IMR-90 (cell line): Measurements from ENCODE around the gene GNG7. TPM values are rescaled to one million over a fixed set of nuclear protein-coding genes. Genes with fewer than 3 reads are reported as not detected.

Source experiments
- ATAC-seq: fragments of 200-7000 bp; cut with Tn5 transposase; 2 replicates; pipeline ENCODE4 v1.9.1; 2020; ENCODE audit warnings: low read depth, mild to moderate bottlenecking, moderate library complexity
- Bru-seq: library from RNA; stranded (reverse); fragments of 400-500 nt; gene quantifications from one replicate; lab custom pipeline; 2021; lab: Mats Ljungman, UMichigan
- BruChase-seq, 2 experiments: library from RNA; stranded (reverse); fragments of 400-500 nt; gene quantifications; one replicate each; lab custom pipeline; 2021; lab: Mats Ljungman, UMichigan
- BruUV-seq: library from RNA; stranded (reverse); fragments of 400-500 nt; replicated peaks from 2 replicates; lab custom pipeline; 2021; lab: Mats Ljungman, UMichigan
- CTCF ChIA-PET: fragments of 300-600 bp; formaldehyde crosslinking; extraction: SDS; loops from one replicate; lab custom pipeline; 2021; ENCODE audit warnings: antibody characterized with exemption; lab: Yijun Ruan, JAX
- POLR2A ChIA-PET: fragments of 300-600 bp; sonication (Branson Sonifier 250); formaldehyde crosslinking; loops from one replicate; lab custom pipeline; 2022; ENCODE audit warnings: antibody characterized with exemption; ENCODE audit not compliant: unreplicated experiment; lab: Charles Lee
- DNase-seq: peaks from one replicate; pipeline ENCODE4 v3.0.0; 2013
- H2AFZ ChIP-seq: replicated peaks from 2 replicates; pipeline ENCODE3; 2013; ENCODE audit warnings: low read length, mild to moderate bottlenecking; ENCODE audit not compliant: poor library complexity
- H2AK5ac ChIP-seq: 2 replicates; pipeline ENCODE4 v1.6.1; 2013; ENCODE audit warnings: low read depth, low read length, inconsistent platforms
- H2AK9ac ChIP-seq: replicated peaks from 2 replicates; pipeline ENCODE3; 2013; ENCODE audit warnings: mild to moderate bottlenecking, low read depth, low read length, moderate library complexity; ENCODE audit not compliant: poor library complexity
- H2BK120ac ChIP-seq: 2 replicates; pipeline ENCODE4 v1.6.1; 2013; ENCODE audit warnings: low read depth, low read length, inconsistent platforms
- H2BK15ac ChIP-seq: 3 replicates; pipeline ENCODE4 v1.6.1; 2013; ENCODE audit warnings: low read depth, low read length, inconsistent platforms
- H2BK20ac ChIP-seq: 2 replicates; pipeline ENCODE4 v1.6.1; 2013; ENCODE audit warnings: low read depth, mild to moderate bottlenecking, inconsistent platforms, low read length, moderate library complexity
- H2BK5ac ChIP-seq: 2 replicates; pipeline ENCODE4 v1.6.1; 2013; ENCODE audit warnings: mild to moderate bottlenecking, low read depth, low read length, inconsistent platforms; ENCODE audit not compliant: poor library complexity, severe bottlenecking
- H3K14ac ChIP-seq: replicated peaks from 2 replicates; pipeline ENCODE4 v1.6.1; 2013; ENCODE audit warnings: low read depth, low read length, inconsistent platforms
- H3K18ac ChIP-seq: 2 replicates; pipeline ENCODE4 v1.6.1; 2013; ENCODE audit warnings: low read depth, low read length, control low read depth
- H3K23ac ChIP-seq: 2 replicates; pipeline ENCODE4 v1.6.1; 2013; ENCODE audit warnings: low read depth, low read length, inconsistent platforms
- H3K27ac ChIP-seq: 2 replicates; pipeline ENCODE4 v1.5.1; 2013; ENCODE audit warnings: mild to moderate bottlenecking, control low read depth, low read length; ENCODE audit not compliant: insufficient read depth
- H3K27me3 ChIP-seq: 2 replicates; pipeline ENCODE4 v1.6.1; 2013; ENCODE audit warnings: low read length; ENCODE audit not compliant: control insufficient read depth, insufficient read depth
- H3K36me3 ChIP-seq: 2 replicates; pipeline ENCODE4 v1.6.1; 2013; ENCODE audit warnings: low read length, mixed read lengths; ENCODE audit not compliant: control insufficient read depth, insufficient read depth
- H3K4ac ChIP-seq: 2 replicates; pipeline ENCODE4 v1.6.1; 2013; ENCODE audit warnings: low read depth, low read length, inconsistent platforms
- H3K4me1 ChIP-seq: 2 replicates; pipeline ENCODE4 v1.6.1; 2013; ENCODE audit warnings: low read length, mixed read lengths; ENCODE audit not compliant: control insufficient read depth, insufficient read depth
- H3K4me2 ChIP-seq: 2 replicates; pipeline ENCODE4 v1.6.1; 2013; ENCODE audit warnings: low read depth, mild to moderate bottlenecking, control low read depth, low read length, moderate library complexity
- H3K4me3 ChIP-seq: 2 replicates; pipeline ENCODE4 v1.5.1; 2013; ENCODE audit warnings: low read depth, mild to moderate bottlenecking, control low read depth, low read length, moderate library complexity; ENCODE audit not compliant: insufficient read depth
- H3K56ac ChIP-seq: 2 replicates; pipeline ENCODE4 v1.6.1; 2013; ENCODE audit warnings: low read length, inconsistent platforms; ENCODE audit not compliant: insufficient read depth; ENCODE audit errors: extremely low read depth
- H3K79me1 ChIP-seq, 2 experiments: 2 replicates each; pipeline ENCODE4 v1.6.1; 2013; ENCODE audit warnings: low read length in 2 of 2, inconsistent platforms in 1 of 2, low read depth in 1 of 2
- H3K9ac ChIP-seq: 2 replicates; pipeline ENCODE4 v1.6.1; 2013; ENCODE audit warnings: low read depth, low read length, control low read depth
- H3K9me1 ChIP-seq: 2 replicates; pipeline ENCODE4 v1.6.1; 2013; ENCODE audit warnings: low read length, inconsistent platforms; ENCODE audit not compliant: insufficient read depth
- H3K9me3 ChIP-seq: 2 replicates; pipeline ENCODE4 v1.6.1; 2013; ENCODE audit warnings: low read length; ENCODE audit not compliant: control insufficient read depth, insufficient read depth
- H4K20me1 ChIP-seq: 2 replicates; pipeline ENCODE4 v1.6.1; 2013; ENCODE audit warnings: low read length, inconsistent platforms; ENCODE audit not compliant: insufficient read depth
- H4K5ac ChIP-seq: 2 replicates; pipeline ENCODE4 v1.6.1; 2013; ENCODE audit warnings: mild to moderate bottlenecking, low read depth, low read length, control low read depth
- H4K8ac ChIP-seq, 2 experiments: 2 replicates each; pipeline ENCODE4 v1.6.1; 2013; ENCODE audit warnings: low read depth in 2 of 2, low read length in 2 of 2, control low read depth in 1 of 2, inconsistent platforms in 1 of 2
- H4K91ac ChIP-seq: 2 replicates; pipeline ENCODE4 v1.6.1; 2013; ENCODE audit warnings: low read depth, low read length, inconsistent platforms; ENCODE audit not compliant: insufficient read depth
- ELK1 ChIP-seq: fragments of 150-350 bp; IDR thresholded peaks from 2 replicates; pipeline ENCODE4 v1.6.1; 2016; ENCODE audit warnings: low read depth, mild to moderate bottlenecking, low read length, moderate library complexity, borderline replicate concordance
- MAZ ChIP-seq: IDR thresholded peaks from 2 replicates; pipeline ENCODE4 v1.6.1; 2012; ENCODE audit warnings: low read depth, mild to moderate bottlenecking, low read length, improper control_type of control experiment, moderate library complexity, borderline replicate concordance
- SMC3 ChIP-seq: fragments of 150-350 bp; IDR thresholded peaks from 2 replicates; pipeline ENCODE4 v1.6.1; 2016; ENCODE audit warnings: low read depth, mild to moderate bottlenecking, antibody characterized with exemption, low read length, moderate library complexity
- WGBS, 2 experiments: methylation state at CpG; one replicate each; pipeline versions ENCODE4 v1.1.5 to v1.1.7; 2013; ENCODE audit warnings: missing lambda C conversion rate in 2 of 2; ENCODE audit not compliant: insufficient read length in 1 of 2; ENCODE audit errors: extremely low coverage in 2 of 2; 5-methylcytosine and 5-hydroxymethylcytosine counted together
- dilution Hi-C: fragments of 300-500 bp; cut with HindIII; formaldehyde crosslinking; loops from one replicate; pipeline ENCODE4 v1.14.3; 2018; ENCODE audit warnings: low sequenced_read_pairs; ENCODE audit not compliant: unreplicated experiment
- in situ Hi-C: fragments of 300-500 bp; cut with MboI; formaldehyde crosslinking; loops from 3 replicates; pipeline ENCODE4 v1.14.3; 2019; ENCODE audit warnings: low sequenced_read_pairs, inconsistent platforms, mixed read lengths
- intact Hi-C: fragments of 100-400 bp; cut with micrococcal nuclease; formaldehyde crosslinking; loops from 2 replicates; pipeline ENCODE4 v1.10.0; 2022
- long read RNA-seq: library from polyadenylated mRNA; unstranded; transcript quantifications from one replicate; pipeline ENCODE4 v2.0.0, GENCODE V29; 2021; ENCODE audit not compliant: unreplicated experiment
- polyA plus RNA-seq, 3 experiments: library from polyadenylated mRNA; depleted of rRNA; stranded (reverse); fragments of >200 nt; gene quantifications; 2 replicates each; pipeline ENCODE4 v1.2.3, GENCODE V29; 2012; ENCODE audit warnings: low replicate concordance in 1 of 3
- total RNA-seq: library from RNA; depleted of rRNA; stranded (reverse); fragments of >200 nt; gene quantifications from 2 replicates; pipeline ENCODE4 v1.2.3, GENCODE V29; 2012; rRNA removed

The GNG7 gene
- under 0.01 TPM in 2 replicates for total RNA-seq
- polyA plus RNA-seq (2012; rRNA removed): 0.19 and 0.21 TPM in 2 replicates
- 0.29 and 0.43 TPM in 2 replicates for polyA plus RNA-seq (2012; cell fraction: cytosol; rRNA removed)
- 0.37 and 0.46 TPM in 2 replicates for polyA plus RNA-seq (2012; cell fraction: nucleus; rRNA removed; ENCODE audit: low replicate concordance)
- Bru-seq, nascent RNA: percentile 17 among the genes with signal in this experiment
- BruChase-seq, experiment 1, labeled RNA remaining after a 6-hour chase: percentile 23 among the genes with signal in this experiment
- percentile 18 among the genes with signal in this experiment for BruChase-seq, experiment 2, labeled RNA remaining after a 2-hour chase
- long read RNA-seq: 0 reads

DNA sequence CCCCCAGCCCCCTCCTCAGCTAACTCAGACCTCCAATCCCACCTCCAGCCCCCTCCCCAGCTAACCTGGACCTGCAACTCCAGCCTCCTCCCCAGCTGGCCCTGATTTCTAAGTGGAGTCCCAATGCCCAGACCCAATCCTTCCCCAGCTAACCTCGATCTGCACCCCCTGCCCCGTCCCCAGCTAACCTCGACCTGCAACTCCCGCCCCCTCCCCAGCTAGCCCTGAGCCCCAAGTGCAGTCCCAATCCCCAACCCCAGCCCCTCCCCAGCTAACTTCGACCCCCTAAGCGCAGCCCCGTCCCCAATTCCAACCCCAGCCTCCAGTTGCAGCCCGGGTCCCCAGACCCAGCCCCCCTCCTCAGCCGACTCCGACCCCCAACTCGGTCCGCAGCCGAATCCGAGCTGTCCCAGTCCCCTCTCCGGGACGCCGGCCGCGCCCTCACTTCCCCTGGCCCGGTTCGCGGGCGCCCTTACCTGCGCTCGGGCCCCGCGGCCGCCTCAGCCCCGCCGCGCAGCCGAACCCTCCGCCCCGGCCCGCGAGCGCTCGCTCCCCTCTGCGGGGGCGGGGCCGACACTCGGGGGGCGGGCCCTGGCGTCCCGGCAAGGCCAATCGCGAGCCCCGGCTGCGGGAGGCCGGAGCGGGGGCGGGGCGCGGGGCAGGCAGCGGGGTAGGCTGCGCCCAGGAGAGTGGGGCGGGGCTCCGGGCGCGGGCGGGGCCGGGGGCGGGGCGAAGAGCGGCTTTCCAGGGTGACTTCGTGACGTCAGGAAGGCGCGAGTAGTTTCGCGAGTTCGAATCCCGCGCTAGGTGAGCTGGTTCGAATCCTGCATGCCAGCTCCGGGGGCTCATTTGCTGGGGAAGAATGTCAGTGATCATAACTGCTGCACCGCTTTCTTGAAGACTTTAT lies at the start of gene GNG7:
GNG7 (minus strand) TSS at position 525 of the 907 bp plus-strand sequence. CDS start 182,006 bp downstream, outside the sequence.
- Histone ChIP-seq H3K4me1 (no peaks in the 10 kb centered on the region), H2AFZ (peak within 1 kb of the TSS; percentile 88), H3K36me3 (no peaks in the 10 kb centered on the region), H3K4me2 (peak within 1 kb of the TSS; percentile 78), H3K79me1 (no peaks in the 10 kb centered on the region), H2BK15ac (no peak within 1 kb of the TSS), H4K5ac (no peak within 1 kb of the TSS), H3K56ac (no peak within 1 kb of the TSS), H3K4ac (no peak within 1 kb of the TSS), H3K9ac (no peak within 1 kb of the TSS; the same call in 1 of the 2 replicates), H3K4me3 (peak within 1 kb of the TSS; percentile 51), H2AK5ac (no peak within 1 kb of the TSS), H3K9me1 (no peaks in the 10 kb centered on the region), H2BK20ac (no peak within 1 kb of the TSS), H3K14ac (no peak within 1 kb of the TSS), H3K23ac (0 out of 2 replicates have a peak within 1 kb of the TSS, but pooled peaks have one; percentile 38), H2BK120ac (no peak within 1 kb of the TSS), H4K20me1 (no peaks in the 10 kb centered on the region; the same call in 1 of the 2 replicates), H3K9me3 (no peaks in the 10 kb centered on the region), H4K91ac (no peak within 1 kb of the TSS), H2BK5ac (no peak within 1 kb of the TSS), H4K8ac (no peak within 1 kb of the TSS), H3K18ac (no peak within 1 kb of the TSS), H3K27ac (no peak within 1 kb of the TSS), H2AK9ac (no peak within 1 kb of the TSS), H3K27me3 (peaks cover 38% of the 10 kb centered on the region)
- DNase-seq (peak; percentile 61), ATAC-seq (peak; percentile 100)
- dilution Hi-C loops: no loop called here
- peak; percentile 62; the same call in 1 of the 2 replicates for TF ChIP-seq MAZ
- no peak for TF ChIP-seq SMC3
- no peak for TF ChIP-seq ELK1
- 4% methylated on average over 30 of the region's 77 CpGs; no CpG with 5 or more reads in 1 of the 2 experiments for WGBS, 2 experiments
- in situ Hi-C loops: no loop called here
- BruUV-seq: no TSS peak
- POLR2A ChIA-PET: interaction anchor here (0.6 kb wide), 1 partner anchor 18 kb away, joined by 13 read pairs; no protein-coding TSS in a partner anchor
- intact Hi-C loops: no loop called here
- CTCF ChIA-PET: no interaction called here
